K562 (cell line): ENCODE results near the gene TRIM2. TPM values are rescaled to one million over a fixed set of nuclear protein-coding genes. Genes with fewer than 3 reads are reported as not detected.

Experiments used
- ATAC-seq: fragments of 200-7000 bp; cut with Tn5 transposase; 3 replicates; pipeline ENCODE4 v1.9.1; 2020; ENCODE audit warnings: moderate library complexity
- BruUV-seq: library from RNA; stranded (reverse); fragments of 400-500 nt; replicated peaks from 2 replicates; lab custom pipeline; 2021; lab: Mats Ljungman, UMichigan
- CTCF ChIA-PET: fragments of 300-600 bp; formaldehyde crosslinking; extraction: SDS; loops from one replicate; lab custom pipeline; 2021; ENCODE audit warnings: low intra/inter-chr PET ratio; lab: Yijun Ruan, JAX
- POLR2A ChIA-PET: fragments of 300-600, 350-650 bp; sonication (Branson Sonifier 250); formaldehyde crosslinking; extraction: SDS; loops from one replicate; lab custom pipeline; 2021; ENCODE audit warnings: antibody characterized with exemption, inconsistent platforms; lab: Yijun Ruan, JAX
- DNase-seq, 4 experiments: peaks; one replicate each; pipeline versions ENCODE4 v3.0.0 to v3.0.0-alpha.2; 2011 to 2018; ENCODE audit warnings: low spot score in 3 of 4, mixed read lengths in 3 of 4; ENCODE audit errors: extremely low read depth in 1 of 4
- FAIRE-seq: peaks from 2 replicates; lab custom pipeline; 2011; peaks lifted over from hg19 to GRCh38; lab: Jason Lieb, UNC
- H2AFZ ChIP-seq: 2 replicates; pipeline ENCODE4 v1.6.0; 2011; ENCODE audit warnings: low read depth, low read length, control low read depth, inconsistent platforms
- H3K27ac ChIP-seq: fragments of 200-600 bp; 3 replicates; pipeline ENCODE4 v1.8.0; 2011; ENCODE audit warnings: low read depth, mild to moderate bottlenecking, control low read depth, inconsistent platforms, low read length, moderate library complexity, mixed read lengths; ENCODE audit errors: extremely low read depth
- H3K27me3 ChIP-seq, 2 experiments: fragments of 300-600 bp in 1 of 2; 2 replicates in 1 of 2; 3 replicates in 1 of 2; pipeline versions ENCODE4 v1.6.0 to v1.8.0; 2011; ENCODE audit warnings: inconsistent platforms in 2 of 2, low read length in 2 of 2, mild to moderate bottlenecking in 1 of 2, mixed read lengths in 1 of 2, moderate library complexity in 1 of 2; ENCODE audit not compliant: control insufficient read depth in 2 of 2, insufficient read depth in 2 of 2
- H3K36me3 ChIP-seq: fragments of 300-600 bp; 3 replicates; pipeline ENCODE4 v1.8.0; 2011; ENCODE audit warnings: mild to moderate bottlenecking, low read length, inconsistent platforms; ENCODE audit not compliant: control insufficient read depth, insufficient read depth
- H3K4me1 ChIP-seq, 2 experiments: fragments of 200-600 bp in 1 of 2; replicated peaks in 1 of 2; 2 replicates in 1 of 2; 3 replicates in 1 of 2; pipeline versions ENCODE4 v1.5.1 to v1.8.0; 2011; ENCODE audit warnings: inconsistent platforms in 2 of 2, low read length in 2 of 2, mild to moderate bottlenecking in 1 of 2, mixed read lengths in 1 of 2, moderate library complexity in 1 of 2; ENCODE audit not compliant: control insufficient read depth in 2 of 2, insufficient read depth in 2 of 2
- H3K4me2 ChIP-seq: 2 replicates; pipeline ENCODE4 v1.6.1; 2011; ENCODE audit warnings: low read length, control low read depth, inconsistent platforms, mixed read lengths; ENCODE audit not compliant: insufficient read depth
- H3K4me3 ChIP-seq: fragments of 200-600 bp; sonication (generic), shearing (Covaris generic); 2 replicates; pipeline ENCODE4 v1.5.1; 2016; ENCODE audit warnings: control low read depth, inconsistent platforms
- H3K79me2 ChIP-seq: fragments of 200-600 bp; 3 replicates; pipeline ENCODE4 v1.8.0; 2011; ENCODE audit warnings: low read length, inconsistent platforms; ENCODE audit not compliant: control insufficient read depth, insufficient read depth
- H3K9ac ChIP-seq, 2 experiments: 2 replicates each; pipeline versions ENCODE4 v1.6.0 to v1.6.1; 2011; ENCODE audit warnings: low read depth in 2 of 2, low read length in 2 of 2, control low read depth in 1 of 2, inconsistent platforms in 1 of 2, mild to moderate bottlenecking in 1 of 2, mixed read lengths in 1 of 2; ENCODE audit not compliant: insufficient read depth in 1 of 2
- H3K9me1 ChIP-seq: one replicate; pipeline ENCODE4 v1.6.0; 2011; ENCODE audit warnings: inconsistent platforms, mild to moderate bottlenecking, low read length, moderate library complexity; ENCODE audit not compliant: control insufficient read depth, insufficient read depth
- H3K9me3 ChIP-seq: replicated peaks from 2 replicates; pipeline ENCODE4 v1.5.1; 2011; ENCODE audit warnings: low read depth, low read length, inconsistent platforms; ENCODE audit not compliant: control insufficient read depth, insufficient read depth
- H4K20me1 ChIP-seq: replicated peaks from 2 replicates; pipeline ENCODE4 v1.6.1; 2011; ENCODE audit warnings: low read length, inconsistent platforms, mixed read lengths; ENCODE audit not compliant: control insufficient read depth, insufficient read depth
- DEAF1 ChIP-seq: fragments of 450-650 bp; formaldehyde crosslinking; IDR thresholded peaks from 2 replicates; pipeline ENCODE4 v1.4.0; 2020; ENCODE audit warnings: mild to moderate bottlenecking, moderate library complexity
- MAFG ChIP-seq: fragments of 450-650 bp; conservative IDR thresholded peaks from 2 replicates; pipeline ENCODE4 v1.6.1; 2016; ENCODE audit warnings: missing genetic modification characterization, missing compliant biosample characterization
- MCM3 ChIP-seq: fragments of 450-650 bp; IDR thresholded peaks from 2 replicates; pipeline ENCODE4 v1.6.1; 2016
- POLR2H ChIP-seq: IDR thresholded peaks from 2 replicates; pipeline ENCODE4 v1.6.1; 2016; ENCODE audit warnings: missing genetic modification characterization, low read depth, mild to moderate bottlenecking, control low read depth, missing compliant biosample characterization, moderate library complexity
- SIN3B ChIP-seq: fragments of 450-650 bp; IDR thresholded peaks from 2 replicates; pipeline ENCODE4 v1.6.1; 2017; ENCODE audit warnings: low read depth, mild to moderate bottlenecking, moderate library complexity
- THAP12 ChIP-seq: fragments of 250-450 bp; sonication (Bioruptor Pico); IDR thresholded peaks from 2 replicates; pipeline ENCODE4 v1.9.0; 2021; ENCODE audit warnings: mild to moderate bottlenecking, inconsistent platforms
- USF2 ChIP-seq: sonication (generic); formaldehyde crosslinking; IDR thresholded peaks from 2 replicates; pipeline ENCODE4 v1.5.0; 2020; ENCODE audit warnings: missing genetic modification reagents
- ZNF551 ChIP-seq: fragments of 250-450 bp; sonication (Bioruptor Pico); IDR thresholded peaks from 2 replicates; pipeline ENCODE4 v1.5.0; 2021; ENCODE audit warnings: mild to moderate bottlenecking, moderate library complexity
- ZSCAN32 ChIP-seq: fragments of 450-650 bp; formaldehyde crosslinking; IDR thresholded peaks from 2 replicates; pipeline ENCODE4 v1.4.0; 2020; ENCODE audit warnings: mild to moderate bottlenecking, moderate library complexity
- WGBS: fragments of 100-300 bp; shearing (Covaris generic); methylation state at CpG from one replicate; pipeline ENCODE4 v1.1.6; 2016; ENCODE audit warnings: low coverage, mixed read lengths; ENCODE audit not compliant: insufficient coverage; ENCODE audit errors: missing lambda C conversion rate; 5-methylcytosine and 5-hydroxymethylcytosine counted together
- in situ Hi-C: fragments of 300-500 bp; cut with MboI; formaldehyde crosslinking; loops from 4 replicates; pipeline ENCODE4 v1.15.0; 2018; ENCODE audit warnings: inconsistent platforms, mixed read lengths
- intact Hi-C: fragments of 100-400 bp; cut with micrococcal nuclease; formaldehyde crosslinking; loops from 2 replicates; pipeline ENCODE4 v1.14.2; 2022
- polyA plus RNA-seq, 8 experiments: library from polyadenylated mRNA; depleted of rRNA in 4 of 8; stranded (reverse) in 5 of 8; unstranded in 3 of 8; fragments of >200 nt; fragmentation: Nextera tagmentation in 2 of 8; fragmentation: Illumina TruSeq in 1 of 8; extraction: Ambion mirVana in 2 of 8; extraction: Trizol in 1 of 8; gene quantifications; 2 replicates each; pipeline versions ENCODE4 v1.2.1 to v1.2.3, GENCODE V29; 2011 to 2014; ENCODE audit warnings: inconsistent platforms in 1 of 8, missing spikeins in 1 of 8
- total RNA-seq, 7 experiments: library from RNA; depleted of rRNA in 6 of 7; stranded (reverse); fragments of >200 nt in 6 of 7; fragmentation: Illumina TruSeq in 2 of 7; extraction: Trizol in 2 of 7; gene quantifications; 2 replicates each; pipeline versions ENCODE4 v1.2.1 to v1.2.3, GENCODE V29; 2011 to 2021; ENCODE audit warnings: low replicate concordance in 1 of 7

TRIM2 gene
- total and polyA plus RNA-seq, 9 of the 15 experiments (the other 6 are each of a cell fraction or from before 2014, with no cell fraction given) = 0.01 to 0.41 (median 0.13) TPM; not detected in 1

- ChIA-PET CTCF (no interaction called here), POLR2A (interaction anchor here (1.3 kb wide), 1 partner anchor 16 kb away, joined by 5 read pairs; no protein-coding TSS in a partner anchor)
- BruUV-seq = no TSS peak
- no peak overlapping the region for H3K27ac ChIP-seq
- H2AFZ ChIP-seq = no peak overlapping the region
- ATAC-seq (no peak), FAIRE-seq (no peak)
- no peaks in the 10 kb centered on the region for H3K4me1 ChIP-seq
- no peak overlapping the region for H3K4me3 ChIP-seq
- H4K20me1 ChIP-seq = no peaks in the 10 kb centered on the region
- H3K9me1 ChIP-seq = no peaks in the 10 kb centered on the region
- WGBS = 0% methylated on average over 2 of the region's 2 CpGs
- no peaks in the 10 kb centered on the region for H3K36me3 ChIP-seq
- in situ Hi-C loops = no loop called here
- TF ChIP-seq USF2 (CRISPR knock-in tag) (0 out of 2 replicates have a peak, but pooled peaks have one; percentile 12), MCM3 (no peak)
- TF ChIP-seq, all 486 proteins: peak for 1
- no peak overlapping the region for H3K9ac ChIP-seq
- no peak overlapping the region for H3K4me2 ChIP-seq
- intact Hi-C loops = no loop called here
- H3K79me2 ChIP-seq = no peaks in the 10 kb centered on the region
- H3K27me3 ChIP-seq = peaks cover 14% of the 10 kb centered on the region in 2 experiments
- H3K9me3 ChIP-seq = no peaks in the 10 kb centered on the region
- no peak for DNase-seq
Measured at GRCh38 chr4:153274967-153275366, 70.7 kb downstream of the TRIM2 start.

GRCh38 chr4:153275380-153276276, 71.4 kb downstream of the TRIM2 start:
- H2AFZ ChIP-seq = no peak overlapping the region
- H3K4me2 ChIP-seq = no peak overlapping the region
- no peak overlapping the region for H3K4me3 ChIP-seq
- no peaks in the 10 kb centered on the region for H4K20me1 ChIP-seq
- no TSS peak for BruUV-seq
- ATAC-seq (no peak), FAIRE-seq (no peak), DNase-seq (no peak)
- intact Hi-C loops (no loop called here), in situ Hi-C loops (no loop called here)
- no peaks in the 10 kb centered on the region for H3K4me1 ChIP-seq
- H3K36me3 ChIP-seq = no peaks in the 10 kb centered on the region
- H3K9ac ChIP-seq = no peak overlapping the region
- CTCF ChIA-PET = no interaction called here
- POLR2A ChIA-PET = interaction anchor here (1.3 kb wide), 1 partner anchor 16 kb away, joined by 5 read pairs; no protein-coding TSS in a partner anchor
- H3K9me1 ChIP-seq = no peaks in the 10 kb centered on the region
- WGBS = under 1% methylated on average over 13 of the region's 13 CpGs
- no peak overlapping the region for H3K27ac ChIP-seq
- no peaks in the 10 kb centered on the region for H3K9me3 ChIP-seq
- H3K79me2 ChIP-seq = no peaks in the 10 kb centered on the region
- peaks cover 10 to 11% of the 10 kb centered on the region in 2 experiments; a peak in 4 of 5 replicates for H3K27me3 ChIP-seq
- no peak for TF ChIP-seq ZSCAN32 (CRISPR knock-in tag)
- TF ChIP-seq DEAF1 (CRISPR knock-in tag) = no peak
- TF ChIP-seq THAP12 (CRISPR knock-in tag) = no peak
- TF ChIP-seq POLR2H (tag) = no peak
- no peak for TF ChIP-seq ZNF551 (CRISPR knock-in tag)
- TF ChIP-seq MAFG (tag) = peak; percentile 29; the same call in 1 of the 2 replicates
- TF ChIP-seq SIN3B = no peak
